GM19238 (cell line): ENCODE results near the gene HIGD2B.
"Not testable (repeated sequence)": the region's sequence is repeated elsewhere in the genome, so short reads cannot be mapped to it uniquely, and the experiment has no call there.

Source experiments
- DNase-seq: peaks from one replicate; pipeline ENCODE4 v3.0.0; 2011; ENCODE audit warnings: low spot score; ENCODE audit not compliant: insufficient read length

The HIGD2B gene

GRCh38 chr15:72680931-72681330, 5.1 kb downstream of the HIGD2B start:
- DNase-seq: no peak

GRCh38 chr15:72676838-72677237, 9.1 kb downstream of the HIGD2B start:
- no peak for DNase-seq

- no peak for DNase-seq
Measured at GRCh38 chr15:72671525-72671924, 14.5 kb downstream of the HIGD2B start.

GRCh38 chr15:72670656-72671352, 15.2 kb downstream of the HIGD2B start:
- DNase-seq: peak; percentile 46

- DNase-seq: not testable (repeated sequence)
Measured at GRCh38 chr15:72669803-72670202, 16.2 kb downstream of the HIGD2B start.

- not testable (repeated sequence) for DNase-seq
Measured at GRCh38 chr15:72665706-72666105, 20.3 kb downstream of the HIGD2B start.

- DNase-seq: not testable (repeated sequence)
Measured at GRCh38 chr15:72663931-72664330, 22.1 kb downstream of the HIGD2B start.

GRCh38 chr15:72661081-72661480, 24.9 kb downstream of the HIGD2B start:
- not testable (repeated sequence) for DNase-seq

- DNase-seq: not testable (repeated sequence)
Measured at GRCh38 chr15:72656014-72656413, 30.0 kb downstream of the HIGD2B start.

GRCh38 chr15:72654397-72654796, 31.6 kb downstream of the HIGD2B start, which contains the start of gene GOLGA6B:
Gene GOLGA6B (plus strand): TSS chr15:72654697. CDS start chr15:72654738, 41 bp downstream.
- DNase-seq: not testable (repeated sequence)

GRCh38 chr15:72648631-72649253, 37.2 kb downstream of the HIGD2B start:
- DNase-seq: not testable (repeated sequence)

GRCh38 chr15:72642271-72642670, 43.7 kb downstream of the HIGD2B start:
- not testable (repeated sequence) for DNase-seq

GRCh38 chr15:72639759-72640483, 46.1 kb downstream of the HIGD2B start:
- DNase-seq: not testable (repeated sequence)

GRCh38 chr15:72636519-72637282, 49.3 kb downstream of the HIGD2B start:
- DNase-seq: not testable (repeated sequence)

- DNase-seq: not testable (repeated sequence)
Measured at GRCh38 chr15:72629068-72629570, 56.9 kb downstream of the HIGD2B start.

GRCh38 chr15:72628249-72629067, 57.5 kb downstream of the HIGD2B start:
- not testable (repeated sequence) for DNase-seq

- not testable (repeated sequence) for DNase-seq
Measured at GRCh38 chr15:72626153-72626552, 59.8 kb downstream of the HIGD2B start.
